ENCODE results near the gene ZSCAN22.
A peak's percentile ranks its signal among the peaks of the same experiment; 100 is the strongest.
"Not testable (repeated sequence)": the region's sequence is repeated elsewhere in the genome, so short reads cannot be mapped to it uniquely, and the experiment has no call there.

ZSCAN22 gene

DNA sequence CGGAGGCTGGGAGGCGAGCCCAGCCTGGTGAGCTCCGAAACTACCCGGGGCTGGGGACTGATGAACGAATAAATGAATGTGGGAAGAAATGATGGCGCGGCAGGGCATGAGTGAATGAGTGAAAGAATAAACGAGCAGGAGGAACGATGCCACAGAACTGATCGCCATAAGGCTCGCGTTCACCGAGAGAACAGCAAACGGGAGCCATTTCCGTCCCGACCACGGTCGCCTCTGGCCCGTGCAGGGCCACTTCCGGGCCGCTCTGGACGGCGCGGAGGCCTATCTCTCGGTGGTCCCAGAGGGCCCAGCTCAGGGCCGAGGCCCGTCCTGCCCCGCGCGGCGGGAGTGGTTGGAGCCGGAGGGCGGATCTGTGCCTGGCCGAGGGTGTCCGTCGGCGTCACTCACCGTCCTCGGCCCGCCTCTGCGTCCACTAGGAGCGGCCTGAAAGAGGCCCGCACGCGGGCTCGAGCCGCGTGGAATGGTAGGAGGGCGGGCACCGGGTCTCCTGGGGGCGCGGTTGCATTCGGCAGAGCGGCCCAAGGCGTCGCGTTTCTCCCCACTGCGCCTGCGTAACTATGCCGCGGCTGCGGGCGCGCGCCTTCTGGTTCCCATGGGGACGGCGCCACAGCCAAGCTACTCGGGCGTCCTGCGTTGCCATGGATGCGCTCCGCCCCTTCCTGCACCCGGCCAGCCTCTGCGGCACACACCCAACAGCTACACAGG, 35.6 kb downstream of the ZSCAN22 start, which contains the start of gene ZNF497:
Gene ZNF497 (minus strand): TSS at position 480 of the 723 bp plus-strand sequence. CDS start 5,116 bp downstream, outside the sequence.
- peak; percentile 90 to 98 for DNase-seq (ENCODE audit: low spot score in 2 of 2)
- in situ Hi-C loops (cut with MboI; ENCODE audit: low sequenced_read_pairs) = no loop called here
- H3K4me1 ChIP-seq = peaks cover 6% of the 10 kb centered on the region; the same call in 1 of the 2 replicates
- peak within 1 kb of the TSS; percentile 92 for H3K4me3 ChIP-seq
- peaks cover 3% of the 10 kb centered on the region; the same call in 1 of the 2 replicates for H3K36me3 ChIP-seq (replicated peaks)
- no peaks in the 10 kb centered on the region for H3K9me3 ChIP-seq
- H3K27me3 ChIP-seq (ENCODE audit: low read depth) = no peaks in the 10 kb centered on the region

DNA sequence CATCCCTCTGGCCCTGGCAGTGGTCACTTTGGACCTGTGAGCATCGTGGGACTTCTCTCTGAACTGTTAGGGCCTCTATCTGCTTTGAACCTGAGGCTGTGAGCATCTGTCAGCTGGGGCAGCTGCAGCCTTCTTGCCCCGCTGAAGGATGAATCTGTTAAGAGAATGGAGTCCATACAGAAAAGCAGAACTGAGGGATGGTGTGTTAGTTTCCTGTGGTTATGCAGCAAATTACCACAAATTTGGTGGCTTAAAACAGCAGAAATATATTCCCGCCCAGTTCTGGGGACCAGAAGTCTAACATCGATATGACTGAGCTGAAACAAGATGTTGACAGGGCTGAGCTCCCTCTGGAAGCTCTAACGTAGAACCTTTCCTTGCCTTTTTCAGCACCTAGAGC, 37.4 kb downstream of the ZSCAN22 start:
- H3K9me3 ChIP-seq = no peaks in the 10 kb centered on the region
- peaks cover 3% of the 10 kb centered on the region; the same call in 1 of the 2 replicates for H3K36me3 ChIP-seq (replicated peaks)
- H3K27me3 ChIP-seq (ENCODE audit: low read depth) = no peaks in the 10 kb centered on the region
- no peak overlapping the region for H3K4me3 ChIP-seq
- no peak for DNase-seq (ENCODE audit: low spot score in 2 of 2)
- in situ Hi-C loops (cut with MboI; ENCODE audit: low sequenced_read_pairs) = no loop called here
- peaks cover 6% of the 10 kb centered on the region; the same call in 1 of the 2 replicates for H3K4me1 ChIP-seq

DNA sequence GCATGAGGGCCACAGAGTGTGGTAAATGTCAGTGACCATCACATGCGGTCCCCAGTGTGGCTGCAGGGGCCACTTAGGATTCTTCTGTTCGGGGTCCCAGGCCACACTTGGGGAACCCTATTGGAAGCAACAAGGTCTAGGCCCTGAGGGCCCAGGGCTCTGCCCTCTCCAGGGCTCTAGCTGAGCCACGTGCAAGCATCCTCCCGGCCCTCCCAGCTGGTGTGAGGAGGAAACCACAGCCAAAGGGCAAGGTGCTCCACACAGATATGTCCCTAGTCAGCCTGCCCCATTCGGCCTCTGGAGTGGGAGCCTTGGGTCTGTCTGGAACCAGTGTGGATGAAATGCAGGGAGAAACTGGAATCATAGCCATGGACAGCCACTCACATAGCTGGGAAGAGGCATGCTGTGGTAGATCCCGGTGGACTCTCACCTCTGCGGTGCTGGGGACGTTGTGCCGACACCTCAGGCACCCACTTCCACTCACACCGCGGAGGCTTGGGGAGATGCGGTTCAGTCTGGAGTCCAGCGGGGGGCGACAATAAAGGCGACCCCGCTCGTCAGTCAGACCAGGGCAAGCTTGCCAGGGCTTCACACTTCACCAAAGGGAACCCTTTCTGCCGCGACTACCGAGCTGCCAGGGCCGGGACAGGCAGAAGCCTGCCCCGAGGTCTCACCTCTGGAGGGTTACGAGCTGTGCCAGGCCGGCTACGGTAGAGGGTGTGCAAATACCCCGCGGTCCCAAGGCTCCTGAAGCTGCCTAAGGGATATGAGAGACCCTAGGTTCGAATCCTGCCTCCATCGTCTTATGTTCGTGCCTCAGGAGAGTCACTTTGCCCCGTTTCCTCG, 40.0 kb downstream of the ZSCAN22 start:
- Histone ChIP-seq H3K4me3 (no peak overlapping the region), H3K9me3 (no peaks in the 10 kb centered on the region), H3K27me3 (ENCODE audit: low read depth) (no peaks in the 10 kb centered on the region), H3K36me3 (replicated peaks) (peaks cover 3% of the 10 kb centered on the region; the same call in 1 of the 2 replicates), H3K4me1 (peaks cover under 1% of the 10 kb centered on the region; the same call in 1 of the 2 replicates)
- DNase-seq (ENCODE audit: low spot score in 2 of 2) = no peak
- in situ Hi-C loops (cut with MboI; ENCODE audit: low sequenced_read_pairs) = no loop called here

DNA sequence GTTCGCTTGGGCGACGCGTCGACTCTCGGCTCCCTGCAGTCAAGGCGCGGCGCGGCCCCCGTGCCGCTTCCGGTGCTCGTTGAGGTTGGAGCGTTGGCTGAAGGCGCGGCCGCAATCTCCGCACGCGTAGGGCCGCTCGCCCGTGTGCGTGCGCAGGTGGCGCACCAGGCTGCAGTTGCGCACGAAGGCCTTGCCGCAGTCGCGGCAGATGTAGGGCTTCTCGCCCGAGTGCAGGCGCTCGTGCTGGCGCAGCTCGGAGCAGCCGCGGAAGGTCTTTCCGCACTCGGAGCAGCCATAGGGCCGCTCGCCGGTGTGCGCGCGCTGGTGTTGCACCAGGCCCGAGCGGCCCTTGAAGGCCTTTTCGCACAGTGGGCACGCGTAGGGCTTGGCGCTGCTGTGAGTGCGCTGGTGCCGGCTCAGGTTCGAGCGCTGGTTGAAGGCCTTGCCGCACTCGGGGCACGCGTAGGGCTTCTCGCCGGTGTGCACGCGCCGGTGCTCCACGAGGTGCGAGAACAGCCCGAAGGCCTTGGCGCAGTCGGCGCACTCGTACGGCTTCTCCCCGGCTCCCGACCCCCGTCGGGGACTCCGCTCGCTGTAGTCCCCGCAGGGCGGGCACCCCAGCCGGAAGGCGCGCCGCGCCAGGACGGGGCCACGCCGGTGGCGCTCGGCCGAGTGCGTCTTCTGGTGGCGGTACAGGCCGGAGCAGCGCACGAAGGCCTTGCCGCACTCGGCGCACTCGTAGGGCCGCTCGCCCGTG, 41.1 kb downstream of the ZSCAN22 start:
- H3K4me1 ChIP-seq = no peaks in the 10 kb centered on the region
- H3K27me3 ChIP-seq (ENCODE audit: low read depth) = no peaks in the 10 kb centered on the region
- no peak overlapping the region for H3K4me3 ChIP-seq
- in situ Hi-C loops (cut with MboI; ENCODE audit: low sequenced_read_pairs) = no loop called here
- no peaks in the 10 kb centered on the region for H3K9me3 ChIP-seq
- no peak for DNase-seq (ENCODE audit: low spot score in 2 of 2)
- H3K36me3 ChIP-seq (replicated peaks) = no peaks in the 10 kb centered on the region

DNA sequence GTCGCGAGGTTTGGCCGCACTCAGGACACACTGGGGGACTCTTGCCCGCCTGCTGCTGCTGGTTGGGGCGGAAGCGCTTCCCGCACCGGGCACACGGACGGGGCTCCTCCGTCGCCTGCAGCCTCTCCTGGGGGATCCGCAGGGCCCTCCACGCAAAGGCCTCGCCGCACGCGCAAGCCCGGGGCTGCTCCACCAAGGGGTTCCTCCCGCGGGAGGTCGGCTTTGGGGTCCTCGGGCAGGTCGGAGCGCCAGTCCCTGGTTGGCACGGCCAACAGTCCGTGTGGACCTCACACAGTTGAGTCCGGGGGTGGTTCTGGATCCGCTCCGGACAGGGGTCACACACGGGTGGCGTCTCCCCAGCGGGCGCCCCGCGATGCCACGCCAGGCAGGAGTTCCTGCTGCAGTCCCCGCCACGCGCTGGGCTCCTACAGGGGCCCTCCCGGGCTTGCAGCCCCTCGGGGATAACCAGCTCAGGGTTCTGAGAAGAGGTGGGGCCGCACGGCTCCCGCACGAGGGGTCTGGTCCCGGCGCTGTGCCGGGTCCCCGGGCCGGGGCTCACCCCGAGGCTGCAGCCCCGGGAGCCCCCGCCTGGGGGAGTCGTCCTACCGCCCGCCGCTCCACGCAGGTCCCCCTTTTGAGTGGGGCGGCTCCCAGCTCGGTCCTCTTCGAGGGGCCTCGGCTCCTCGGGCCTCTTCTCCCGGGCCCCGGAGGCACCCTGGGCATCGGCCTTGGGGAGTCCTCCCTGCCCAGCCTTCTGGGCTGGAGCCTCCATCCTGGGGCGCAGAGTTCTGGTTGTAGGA, 42.0 kb downstream of the ZSCAN22 start:
- H3K9me3 ChIP-seq = no peaks in the 10 kb centered on the region
- no peaks in the 10 kb centered on the region for H3K4me1 ChIP-seq
- no peak overlapping the region for H3K4me3 ChIP-seq
- DNase-seq (ENCODE audit: low spot score in 2 of 2) = no peak
- no peaks in the 10 kb centered on the region for H3K36me3 ChIP-seq (replicated peaks)
- in situ Hi-C loops (cut with MboI; ENCODE audit: low sequenced_read_pairs) = no loop called here
- H3K27me3 ChIP-seq (ENCODE audit: low read depth) = no peaks in the 10 kb centered on the region

DNA sequence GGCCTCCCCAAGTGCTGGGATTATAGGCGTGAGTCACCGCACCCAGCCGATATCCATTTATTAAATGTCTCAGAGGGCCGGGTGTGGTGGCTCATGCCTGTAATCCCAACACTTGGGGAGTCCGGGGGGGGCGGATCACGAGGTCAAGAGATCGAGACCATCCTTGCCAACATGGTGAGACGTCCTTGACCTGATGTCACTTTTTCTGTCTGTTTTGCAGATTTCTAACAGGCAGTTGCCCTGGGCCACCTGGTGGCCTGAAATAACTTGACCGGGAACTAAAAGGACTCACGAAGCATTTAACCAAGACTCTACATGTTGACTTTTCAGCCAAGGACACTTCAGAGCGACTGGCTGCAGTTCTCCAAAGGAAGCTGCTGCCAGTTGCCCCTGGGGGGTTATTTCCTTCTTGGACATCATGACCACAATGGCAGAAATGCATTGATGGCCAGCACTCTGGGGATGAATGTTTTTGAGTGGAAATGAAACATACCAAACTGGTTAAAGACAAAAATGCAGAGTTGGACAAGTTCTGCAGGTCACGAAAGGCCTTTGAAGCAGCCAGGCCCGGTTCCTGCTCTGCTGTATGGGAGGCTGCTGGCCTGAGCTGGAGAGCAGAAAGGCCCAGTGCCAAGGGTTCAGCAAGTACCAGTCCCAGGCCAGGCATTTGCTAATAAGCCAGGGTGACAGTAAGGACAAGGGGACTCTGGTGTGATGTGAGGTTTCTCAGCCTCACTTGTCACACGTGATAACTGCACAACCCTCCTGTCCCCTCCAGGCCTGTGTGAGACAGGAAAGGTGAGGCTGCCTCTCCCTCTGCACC, 45.7 kb downstream of the ZSCAN22 start:
- Histone ChIP-seq H3K27me3 (ENCODE audit: low read depth) (no peaks in the 10 kb centered on the region), H3K4me1 (no peaks in the 10 kb centered on the region), H3K36me3 (replicated peaks) (no peaks in the 10 kb centered on the region), H3K4me3 (no peak overlapping the region), H3K9me3 (no peaks in the 10 kb centered on the region)
- no peak for DNase-seq (ENCODE audit: low spot score in 2 of 2)
- in situ Hi-C loops (cut with MboI; ENCODE audit: low sequenced_read_pairs) = no loop called here

DNA sequence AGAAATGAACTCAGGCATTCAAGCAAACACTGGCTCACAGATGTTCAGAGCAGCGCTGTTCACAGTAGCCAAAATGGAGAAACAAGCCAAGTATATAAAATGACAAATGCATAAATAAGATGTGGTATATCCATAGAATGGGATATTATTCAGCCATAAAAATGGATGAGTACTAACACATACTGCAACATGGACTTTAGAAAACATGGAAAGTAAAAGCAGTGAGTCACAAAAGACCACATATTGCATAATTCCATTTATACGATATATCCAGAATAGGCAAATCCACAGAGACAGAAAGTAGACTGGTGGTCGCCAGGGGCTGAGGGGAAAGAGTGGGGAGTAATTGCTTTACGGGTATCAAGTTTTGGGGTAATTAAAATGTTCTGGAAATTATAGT, 47.4 kb downstream of the ZSCAN22 start:
- no peak overlapping the region for H3K4me3 ChIP-seq
- DNase-seq (ENCODE audit: low spot score in 2 of 2) = no peak
- H3K27me3 ChIP-seq (ENCODE audit: low read depth) = no peaks in the 10 kb centered on the region
- in situ Hi-C loops (cut with MboI; ENCODE audit: low sequenced_read_pairs) = no loop called here
- no peaks in the 10 kb centered on the region for H3K4me1 ChIP-seq
- no peaks in the 10 kb centered on the region for H3K36me3 ChIP-seq (replicated peaks)
- no peaks in the 10 kb centered on the region for H3K9me3 ChIP-seq

DNA sequence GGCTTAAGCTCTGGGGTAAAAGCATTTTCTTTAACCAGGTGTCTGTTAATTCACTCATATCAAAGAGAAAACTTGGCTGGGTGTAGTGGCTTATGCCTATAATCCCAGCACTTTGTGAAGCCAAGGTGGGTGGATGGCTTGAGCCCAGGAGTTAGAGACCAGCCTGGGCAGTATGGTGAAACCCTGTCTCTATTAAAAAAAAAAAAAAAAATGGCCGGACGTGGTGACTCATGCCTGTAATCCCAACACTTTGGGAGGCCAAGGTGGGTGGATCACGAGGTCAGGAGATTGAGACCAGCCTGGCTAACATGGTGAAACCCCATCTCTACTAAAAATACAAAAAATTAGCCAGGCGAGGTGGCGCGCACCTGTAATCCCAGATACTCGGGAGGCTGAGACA, 49.9 kb downstream of the ZSCAN22 start:
- DNase-seq (ENCODE audit: low spot score in 2 of 2); in situ Hi-C loops (cut with MboI; ENCODE audit: low sequenced_read_pairs); H3K27me3 ChIP-seq (ENCODE audit: low read depth); H3K9me3 ChIP-seq; H3K4me1 ChIP-seq; H3K36me3 ChIP-seq (replicated peaks); H3K4me3 ChIP-seq: not testable (repeated sequence)

DNA sequence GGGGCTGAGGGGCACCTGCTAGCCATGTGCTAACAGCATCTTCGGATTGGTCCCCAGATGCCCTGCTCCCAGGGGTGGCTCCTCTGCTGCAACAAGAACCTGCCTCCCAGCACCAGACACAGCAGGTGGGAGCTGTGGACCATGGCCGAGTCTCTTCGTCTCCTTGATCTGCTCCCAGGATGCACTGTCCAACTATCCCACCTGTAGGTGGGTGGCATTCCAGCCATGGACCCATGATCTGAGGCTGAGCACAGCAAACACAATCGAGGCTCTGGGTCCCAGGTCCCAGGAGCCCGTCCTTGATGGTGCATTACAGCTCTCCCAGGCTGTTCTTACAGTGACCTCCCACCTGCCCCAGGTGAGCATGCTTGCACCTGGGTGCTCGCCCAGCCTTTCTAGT, 52.5 kb downstream of the ZSCAN22 start:
- H3K4me1 ChIP-seq = peaks cover 8% of the 10 kb centered on the region; the same call in 1 of the 2 replicates
- in situ Hi-C loops (cut with MboI; ENCODE audit: low sequenced_read_pairs) = no loop called here

DNA sequence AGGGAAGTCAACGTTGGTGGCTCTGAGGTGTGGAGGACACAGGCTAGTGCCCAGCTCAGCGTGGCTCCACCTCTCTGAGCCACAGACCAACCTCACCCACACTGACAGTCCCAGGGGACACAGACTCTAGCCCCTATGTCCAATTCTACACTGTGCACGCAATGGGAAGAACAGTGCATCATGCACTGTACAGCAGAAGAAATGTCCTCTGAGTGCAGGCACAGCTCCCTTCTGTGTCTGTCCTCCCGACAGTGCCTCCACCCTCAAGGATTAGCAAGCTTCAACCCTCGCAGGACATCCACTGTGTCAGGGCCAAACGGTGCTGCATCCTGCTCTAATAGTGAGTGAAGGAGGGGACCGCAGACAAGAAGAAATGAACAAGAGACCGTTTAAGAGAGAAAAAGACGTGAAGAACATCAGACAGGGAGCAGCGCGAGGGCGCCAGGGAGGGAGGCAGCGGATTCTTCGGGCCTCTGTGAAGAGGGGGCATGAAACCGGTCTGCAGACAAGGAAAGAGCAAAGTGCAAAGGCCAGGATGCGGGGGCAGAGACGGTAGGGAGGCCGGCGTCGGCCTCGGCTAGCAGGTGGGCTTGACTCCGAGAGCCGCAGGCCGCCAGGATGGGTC, 53.4 kb downstream of the ZSCAN22 start:
- in situ Hi-C loops (cut with MboI; ENCODE audit: low sequenced_read_pairs) = no loop called here
- Histone ChIP-seq H3K9me3 (no peaks in the 10 kb centered on the region), H3K4me1 (peaks cover 8% of the 10 kb centered on the region; the same call in 1 of the 2 replicates), H3K4me3 (peak overlapping the region; percentile 87), H3K27me3 (ENCODE audit: low read depth) (no peaks in the 10 kb centered on the region), H3K36me3 (replicated peaks) (no peaks in the 10 kb centered on the region)
- no peak for DNase-seq (ENCODE audit: low spot score in 2 of 2)

More for the DNA sequence above, 52.5 kb downstream of the ZSCAN22 start:
- DNase-seq (ENCODE audit: low spot score in 2 of 2) = no peak
- no peaks in the 10 kb centered on the region for H3K9me3 ChIP-seq
- no peaks in the 10 kb centered on the region for H3K36me3 ChIP-seq (replicated peaks)
- no peaks in the 10 kb centered on the region for H3K27me3 ChIP-seq (ENCODE audit: low read depth)
- H3K4me3 ChIP-seq = no peak overlapping the region

DNA sequence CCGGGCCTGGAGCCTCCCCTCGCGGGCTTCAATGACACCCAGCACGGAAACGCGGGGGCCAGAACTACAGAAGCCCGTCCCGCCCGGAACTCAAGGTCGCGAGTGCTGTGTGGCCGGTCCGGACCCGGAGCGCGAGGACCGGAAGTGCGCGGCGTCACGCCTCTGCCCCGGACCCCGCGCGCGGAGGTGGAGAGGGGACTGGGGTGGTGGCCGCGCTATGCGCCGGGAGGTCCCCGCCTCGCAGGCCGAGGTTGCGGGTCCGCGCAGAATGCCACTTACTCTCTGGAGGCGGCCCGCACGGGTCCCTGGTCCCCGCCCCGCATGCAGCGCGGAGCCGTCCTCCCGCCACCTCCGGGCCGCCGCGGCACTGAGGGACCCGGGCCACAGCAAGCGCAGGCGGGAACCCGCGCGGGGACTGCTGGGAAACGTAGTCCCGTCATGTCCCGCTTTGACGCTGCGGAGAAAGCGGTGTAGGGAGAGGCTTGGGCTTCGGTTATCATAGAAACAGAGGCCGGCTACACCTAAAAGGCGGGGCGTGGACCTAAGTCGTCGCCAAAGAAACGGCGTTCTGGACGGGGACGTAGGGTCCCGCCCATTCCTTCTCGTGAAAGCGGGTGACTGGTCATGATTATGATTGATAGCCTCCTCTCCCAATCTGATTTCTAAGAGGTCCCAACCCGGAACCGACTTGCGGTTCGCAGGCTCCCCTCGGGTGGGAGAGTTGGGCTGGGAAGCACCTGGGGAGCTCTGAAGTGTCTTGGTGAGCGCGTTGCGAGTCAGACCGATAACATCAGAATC, 54.1 kb downstream of the ZSCAN22 start, which contains the start of gene ZNF837:
Gene ZNF837 (minus strand): TSS at position 369 of the 798 bp plus-strand sequence. CDS start 11,698 bp downstream, outside the sequence.
- in situ Hi-C loops (cut with MboI; ENCODE audit: low sequenced_read_pairs) = no loop called here
- no peaks in the 10 kb centered on the region for H3K36me3 ChIP-seq (replicated peaks)
- peak; percentile 99 to 100 for DNase-seq (ENCODE audit: low spot score in 2 of 2)

More for the DNA sequence above, 54.1 kb downstream of the ZSCAN22 start, which contains the start of gene ZNF837:
- Histone ChIP-seq H3K9me3 (no peaks in the 10 kb centered on the region), H3K4me3 (peak within 1 kb of the TSS; percentile 87), H3K4me1 (peaks cover 10% of the 10 kb centered on the region), H3K27me3 (ENCODE audit: low read depth) (no peaks in the 10 kb centered on the region)
